D721Med (cell line): ENCODE results near the gene NCKAP5L.

Source experiments
- DNase-seq: peaks from one replicate; pipeline ENCODE4 v3.0.0; 2011; ENCODE audit warnings: low spot score; ENCODE audit not compliant: insufficient read length
- FAIRE-seq: peaks from 2 replicates; lab custom pipeline; 2011; peaks lifted over from hg19 to GRCh38; lab: Jason Lieb, UNC
- TF ChIP-seq, protein P1 (sequence below): IDR thresholded peaks from 2 replicates; pipeline ENCODE4 v1.5.1; 2012; ENCODE audit warnings: mild to moderate bottlenecking, control low read depth; ENCODE audit not compliant: insufficient read depth; ENCODE audit errors: missing control alignments

Gene NCKAP5L

DNA sequence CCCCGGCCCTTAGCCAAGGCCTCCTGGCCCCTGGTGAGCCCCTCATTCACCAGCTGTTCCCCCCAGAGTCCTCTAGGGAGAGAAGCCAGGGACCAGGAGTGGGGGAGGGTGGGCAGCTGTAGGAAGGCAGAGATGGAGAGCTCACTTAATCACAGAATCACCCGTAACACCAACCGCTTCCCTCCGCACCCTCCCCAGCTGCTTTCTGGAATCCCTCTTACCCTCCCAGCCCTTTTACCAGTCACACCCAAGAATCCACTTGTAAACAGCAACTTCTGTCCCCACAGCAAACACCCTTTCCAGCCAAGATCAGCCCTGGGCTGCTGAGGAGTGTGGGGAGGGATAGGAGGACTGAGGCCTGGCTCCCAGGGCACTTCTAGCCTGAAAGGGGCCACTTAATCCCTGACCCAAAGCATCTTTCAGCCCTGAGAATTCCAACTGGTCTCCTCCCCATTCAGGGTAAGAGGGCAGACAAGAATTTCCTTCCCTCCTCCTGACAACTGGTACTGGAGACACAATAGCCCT, 18.8 kb downstream of the NCKAP5L start:
- TF ChIP-seq, protein P1, sequence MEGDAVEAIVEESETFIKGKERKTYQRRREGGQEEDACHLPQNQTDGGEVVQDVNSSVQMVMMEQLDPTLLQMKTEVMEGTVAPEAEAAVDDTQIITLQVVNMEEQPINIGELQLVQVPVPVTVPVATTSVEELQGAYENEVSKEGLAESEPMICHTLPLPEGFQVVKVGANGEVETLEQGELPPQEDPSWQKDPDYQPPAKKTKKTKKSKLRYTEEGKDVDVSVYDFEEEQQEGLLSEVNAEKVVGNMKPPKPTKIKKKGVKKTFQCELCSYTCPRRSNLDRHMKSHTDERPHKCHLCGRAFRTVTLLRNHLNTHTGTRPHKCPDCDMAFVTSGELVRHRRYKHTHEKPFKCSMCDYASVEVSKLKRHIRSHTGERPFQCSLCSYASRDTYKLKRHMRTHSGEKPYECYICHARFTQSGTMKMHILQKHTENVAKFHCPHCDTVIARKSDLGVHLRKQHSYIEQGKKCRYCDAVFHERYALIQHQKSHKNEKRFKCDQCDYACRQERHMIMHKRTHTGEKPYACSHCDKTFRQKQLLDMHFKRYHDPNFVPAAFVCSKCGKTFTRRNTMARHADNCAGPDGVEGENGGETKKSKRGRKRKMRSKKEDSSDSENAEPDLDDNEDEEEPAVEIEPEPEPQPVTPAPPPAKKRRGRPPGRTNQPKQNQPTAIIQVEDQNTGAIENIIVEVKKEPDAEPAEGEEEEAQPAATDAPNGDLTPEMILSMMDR = no peak
- DNase-seq (no peak), FAIRE-seq (no peak)

DNA sequence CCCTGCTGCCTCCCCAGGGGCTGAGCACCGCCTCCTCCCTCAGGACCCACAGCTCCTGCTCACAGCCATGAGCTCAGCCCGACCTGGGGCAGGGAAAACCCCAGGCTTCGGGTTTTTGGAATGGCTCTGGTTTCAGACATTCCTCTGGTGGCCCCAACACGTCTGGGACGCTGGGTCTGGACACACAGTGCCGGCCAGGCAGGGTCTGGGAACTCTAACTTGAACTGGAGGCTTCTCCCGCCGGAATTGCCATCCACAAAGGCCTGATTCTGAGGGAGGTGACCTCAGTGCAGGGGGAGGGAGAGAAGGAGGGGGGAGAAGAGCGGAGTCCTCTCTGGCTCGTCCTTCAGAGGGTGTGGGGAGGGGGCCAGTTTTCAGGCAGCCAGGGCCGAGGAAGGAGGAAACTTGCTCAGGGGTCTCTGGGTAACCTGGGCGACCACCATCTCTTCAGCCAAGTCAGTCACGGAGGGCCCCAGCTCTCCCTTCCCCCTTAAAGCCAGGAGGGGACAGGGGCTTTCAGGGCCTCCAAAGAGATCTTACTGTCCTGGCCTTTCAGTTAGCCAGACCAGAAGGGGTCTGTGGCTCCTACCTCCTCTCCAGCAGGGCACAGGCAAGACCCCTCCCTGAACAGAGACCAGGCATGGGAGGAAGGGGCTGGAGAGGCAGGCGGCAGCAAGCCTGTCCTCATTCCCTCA, 19.4 kb downstream of the NCKAP5L start:
- DNase-seq (no peak), FAIRE-seq (no peak)
- TF ChIP-seq, protein P1 = no peak

DNA sequence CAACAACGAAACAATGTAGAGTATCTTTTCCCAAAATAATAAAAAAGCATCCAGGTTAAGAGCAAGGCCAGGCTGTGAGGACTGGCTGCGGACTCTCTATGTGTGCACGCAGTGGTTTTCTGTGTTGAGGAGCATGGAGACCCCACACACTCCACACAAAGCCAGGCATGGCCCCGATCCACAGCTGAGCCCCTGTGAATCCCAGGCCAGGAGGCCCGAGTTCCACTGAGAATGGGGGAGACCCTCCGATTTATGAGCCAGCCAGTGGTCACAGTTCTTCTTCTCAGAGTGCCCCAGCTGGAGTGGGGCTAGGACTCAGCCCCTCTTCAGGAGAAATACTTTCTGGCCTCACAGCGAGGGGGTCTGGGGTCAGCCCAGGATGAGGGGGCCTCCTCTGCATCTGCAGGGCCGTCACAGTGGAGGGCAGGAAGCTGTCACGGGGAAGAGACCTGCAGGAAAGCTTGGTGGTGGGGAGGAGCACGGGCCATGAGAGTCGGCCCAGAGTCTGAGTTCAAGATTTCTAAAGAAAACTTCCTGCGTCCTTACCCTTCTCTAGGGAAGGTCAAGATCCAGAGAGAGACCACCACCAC, 20.1 kb downstream of the NCKAP5L start:
- DNase-seq (no peak), FAIRE-seq (no peak)
- TF ChIP-seq, protein P1 = no peak

DNA sequence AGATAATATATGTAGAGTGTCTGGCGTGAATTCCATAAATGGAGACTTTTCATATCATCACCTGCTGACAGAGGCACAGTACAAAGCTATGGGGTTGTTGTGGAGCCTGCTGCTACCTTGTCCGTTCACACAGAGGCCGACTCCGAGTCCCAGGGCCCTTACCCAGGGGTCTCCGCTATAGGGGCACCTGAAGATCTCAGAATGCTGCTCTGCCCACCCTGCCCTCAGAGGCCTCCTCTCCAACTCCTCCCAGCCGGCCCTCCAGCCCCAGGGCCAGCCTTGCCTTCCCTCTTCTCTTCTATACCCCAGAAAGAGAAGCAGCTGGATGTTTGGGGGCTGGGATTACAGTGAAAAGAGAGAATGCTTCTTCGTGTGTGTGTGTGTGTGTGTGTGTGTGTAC, 21.3 kb downstream of the NCKAP5L start:
- FAIRE-seq (no peak), DNase-seq (no peak)
- TF ChIP-seq, protein P1 = no peak

DNA sequence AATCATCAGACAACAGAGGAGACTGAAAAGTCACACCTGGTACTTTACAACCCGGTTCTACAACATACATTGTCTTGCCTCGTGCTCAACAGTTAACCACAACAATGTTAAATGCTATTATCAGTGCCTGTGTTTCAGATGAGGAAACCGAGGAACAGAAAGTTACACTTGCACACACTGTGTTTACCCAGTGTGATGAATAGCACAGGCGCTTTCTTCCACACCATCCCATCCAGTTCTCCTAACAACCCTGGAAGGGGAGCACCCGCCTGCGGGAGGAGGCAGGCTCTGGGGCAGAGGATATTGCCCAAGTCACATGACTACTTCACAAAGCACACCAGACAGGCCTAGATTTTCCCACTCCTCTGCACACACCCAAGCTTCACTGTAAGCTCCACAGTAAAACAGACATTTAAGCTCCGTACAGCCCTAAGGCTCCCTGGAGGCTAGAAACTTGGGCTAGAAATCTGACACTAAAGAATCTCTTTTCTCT, 21.8 kb downstream of the NCKAP5L start:
- DNase-seq = no peak
- TF ChIP-seq, protein P1 = no peak
- FAIRE-seq = no peak

DNA sequence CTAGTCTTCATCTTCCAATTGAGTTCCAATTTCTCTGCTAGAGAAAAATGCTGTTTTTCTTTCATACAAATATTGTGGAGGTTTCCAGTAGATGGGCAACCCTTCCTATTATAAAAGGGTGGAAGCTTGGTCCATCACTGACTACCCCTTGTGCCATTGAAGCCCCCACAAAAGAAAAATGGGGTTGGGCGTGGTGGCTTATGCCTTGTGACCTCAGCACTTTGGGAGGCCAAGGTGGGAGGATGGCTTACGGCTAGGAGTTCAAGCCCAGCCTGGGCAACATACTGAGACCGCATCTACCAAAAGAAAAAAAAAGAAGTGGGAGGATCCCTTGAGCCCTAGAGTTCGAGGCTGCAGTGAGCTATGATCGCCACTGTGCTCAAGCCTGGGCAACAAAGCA, 22.8 kb downstream of the NCKAP5L start:
- TF ChIP-seq, protein P1 = no peak
- no peak for FAIRE-seq
- DNase-seq = no peak

DNA sequence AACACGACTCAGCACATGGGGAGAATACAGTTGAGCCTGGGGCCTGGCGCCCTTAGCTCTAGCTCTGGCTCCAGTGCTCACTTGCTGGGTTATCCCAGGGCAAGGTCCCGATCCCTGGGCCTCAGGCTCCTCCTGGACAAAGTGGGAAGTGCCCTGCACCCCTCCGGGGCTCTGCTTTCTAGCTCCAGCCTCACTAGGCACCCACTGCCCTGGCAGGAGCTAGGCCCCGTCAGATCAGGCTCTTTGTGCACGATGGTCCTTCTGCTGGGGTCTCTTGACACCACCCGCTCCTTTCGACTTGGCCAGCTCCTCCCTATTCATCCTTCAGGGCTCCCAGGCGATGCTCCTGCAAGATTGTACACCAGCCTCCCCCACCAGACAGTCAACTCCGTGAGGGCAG, 23.4 kb downstream of the NCKAP5L start:
- DNase-seq (no peak), FAIRE-seq (no peak)
- TF ChIP-seq, protein P1 = no peak
